Activated CD4-positive, alpha-beta T cell treated with anti-CD3 and anti-CD28 coated beads, Interleukin-2, amount 50 U/mL, for 16 hours (primary cell): Measurements from ENCODE around the gene MBNL2.

Experiments
- DNase-seq: peaks from one replicate; pipeline ENCODE4 v3.0.0-alpha.2; 2020

MBNL2 gene

GRCh38 chr13:97255515-97256021 lies 33.4 kb downstream of the MBNL2 start:
- DNase-seq, result peak; percentile 64

GRCh38 chr13:97256343-97256783 lies 34.2 kb downstream of the MBNL2 start:
- DNase-seq, result peak; percentile 64

- no peak for DNase-seq
Measured at GRCh38 chr13:97257228-97257755, 35.2 kb downstream of the MBNL2 start.

- DNase-seq, result peak; percentile 78
Measured at GRCh38 chr13:97257800-97258799, 36.0 kb downstream of the MBNL2 start.

GRCh38 chr13:97258801-97259200 lies 36.7 kb downstream of the MBNL2 start:
- DNase-seq, result no peak

GRCh38 chr13:97259410-97259797 lies 37.3 kb downstream of the MBNL2 start:
- no peak for DNase-seq

- no peak for DNase-seq
Measured at GRCh38 chr13:97259798-97260714, 37.9 kb downstream of the MBNL2 start.

- peak; percentile 73 for DNase-seq
Measured at GRCh38 chr13:97261254-97262005, 39.3 kb downstream of the MBNL2 start.

- DNase-seq, result peak; percentile 35
Measured at GRCh38 chr13:97262058-97262457, 39.9 kb downstream of the MBNL2 start.

- DNase-seq, result no peak
Measured at GRCh38 chr13:97263160-97263559, 41.0 kb downstream of the MBNL2 start.

GRCh38 chr13:97264663-97265062 lies 42.5 kb downstream of the MBNL2 start:
- no peak for DNase-seq

GRCh38 chr13:97266332-97266731 lies 44.2 kb downstream of the MBNL2 start:
- DNase-seq, result no peak

GRCh38 chr13:97266772-97267417 lies 44.8 kb downstream of the MBNL2 start:
- DNase-seq, result no peak

GRCh38 chr13:97267418-97268059 lies 45.4 kb downstream of the MBNL2 start:
- DNase-seq, result no peak

- DNase-seq, result no peak
Measured at GRCh38 chr13:97268772-97269171, 46.6 kb downstream of the MBNL2 start.

- no peak for DNase-seq
Measured at GRCh38 chr13:97269603-97270002, 47.5 kb downstream of the MBNL2 start.

- no peak for DNase-seq
Measured at GRCh38 chr13:97272526-97272925, 50.4 kb downstream of the MBNL2 start.

GRCh38 chr13:97273341-97273831 lies 51.3 kb downstream of the MBNL2 start:
- DNase-seq, result no peak

GRCh38 chr13:97274829-97275649 lies 52.9 kb downstream of the MBNL2 start:
- DNase-seq, result no peak
